Motor neuron (in vitro differentiated cells): ENCODE results near the gene SAP25. TPM values are rescaled to one million over a fixed set of nuclear protein-coding genes. Genes with fewer than 3 reads are reported as not detected.

ENCODE experiments used
- ATAC-seq, 8 experiments: fragments of 200-7000 bp; cut with Tn5 transposase; replicated peaks in 6 of 8; 2 replicates each; pipeline ENCODE4 v1.8.0; 2021; ENCODE audit warnings: mild to moderate bottlenecking in 8 of 8, moderate library complexity in 8 of 8
- H3K27ac ChIP-seq, 2 donors: fragments of 250-450 bp; sonication (Bioruptor Pico); 2 replicates each; pipeline ENCODE4 v1.9.0; 2021; ENCODE audit warnings: antibody characterized with exemption in 2 of 2, mild to moderate bottlenecking in 2 of 2, moderate library complexity in 1 of 2
- H3K4me1 ChIP-seq, 2 donors: fragments of 250-450 bp; sonication (Bioruptor Pico); replicated peaks in 1 of 2; 2 replicates each; pipeline ENCODE4 v1.6.1; 2021; ENCODE audit warnings: antibody characterized with exemption in 2 of 2, mild to moderate bottlenecking in 2 of 2, moderate library complexity in 1 of 2
- H3K4me3 ChIP-seq, 5 donors: fragments of 250-450 bp; sonication (Bioruptor Pico); 2 replicates each; pipeline ENCODE4 v1.9.0; 2021; ENCODE audit warnings: antibody characterized with exemption in 5 of 5, mild to moderate bottlenecking in 5 of 5, moderate library complexity in 4 of 5
- WGBS, 10 experiments: fragments of 450-650 bp; shearing (Covaris generic); methylation state at CpG; one replicate each; pipeline ENCODE4 v1.0.0; 2022; 5-methylcytosine and 5-hydroxymethylcytosine counted together
- in situ Hi-C, 9 experiments: fragments of 400-800 bp; cut with MboI; loops; one replicate each; pipeline ENCODE4 v1.15.0; 2021; ENCODE audit warnings: low sequenced_read_pairs in 9 of 9, low pct_unique_long_range_greater_than_20kb in 2 of 9; ENCODE audit not compliant: unreplicated experiment in 9 of 9
- total RNA-seq, 8 experiments: library from RNA; unstranded; fragments of 300-600 nt; gene quantifications; 2 replicates each; pipeline versions ENCODE4 v1.2.3 to v1.2.4, GENCODE V29; 2022

The SAP25 gene
- total RNA-seq, 8 experiments from 2014 or later: 0.43 to 2.8 (median 1.0) TPM; not detected in 1

- Histone ChIP-seq H3K27ac (no peak overlapping the region), H3K4me1 (peaks cover 5 to 10% of the 10 kb centered on the region in 2 donors), H3K4me3 (no peak overlapping the region)
- in situ Hi-C loops: no loop called here
- ATAC-seq: no peak
- 92 to 93% methylated on average over 2 to 5 of the region's 14 CpGs; no CpG with 5 or more reads in 8 of the 10 experiments for WGBS, 10 experiments
Observed at GRCh38 chr7:100577507-100577906, 3.8 kb upstream of the SAP25 start.

GRCh38 chr7:100577103-100577502 is 3.4 kb upstream of the SAP25 start:
- Histone ChIP-seq H3K4me3 (no peak overlapping the region), H3K4me1 (peaks cover 9 to 14% of the 10 kb centered on the region in 2 donors), H3K27ac (no peak overlapping the region)
- no peak for ATAC-seq
- 90 to 100% methylated on average over 2 of the region's 24 CpGs; no CpG with 5 or more reads in 8 of the 10 experiments for WGBS, 10 experiments
- in situ Hi-C loops: no loop called here

- no peak for ATAC-seq
- Histone ChIP-seq H3K27ac (no peak overlapping the region), H3K4me3 (no peak overlapping the region), H3K4me1 (peaks cover 15 to 20% of the 10 kb centered on the region in 2 donors)
- in situ Hi-C loops: no loop called here
- WGBS, 10 experiments: 80 to 100% (median 91%) methylated on average over 1 to 6 of the region's 13 CpGs; no CpG with 5 or more reads in 5 of the 10 experiments
Observed at GRCh38 chr7:100576384-100576993, 2.8 kb upstream of the SAP25 start.

- no peak for ATAC-seq
- in situ Hi-C loops: no loop called here
- no peak overlapping the region for H3K27ac ChIP-seq
- WGBS, 10 experiments: 100% methylated on average over 1 of the region's 17 CpGs; no CpG with 5 or more reads in 9 of the 10 experiments
- H3K4me1 ChIP-seq: peaks cover 19 to 26% of the 10 kb centered on the region in 2 donors
- H3K4me3 ChIP-seq: no peak overlapping the region
Observed at GRCh38 chr7:100575746-100576383, 2.2 kb upstream of the SAP25 start.

- ATAC-seq: peak in 6 of 8 experiments; percentile 7 to 55 (median 44)
- peak overlapping the region in 1 of 2 donors; percentile 39 for H3K27ac ChIP-seq
Observed at GRCh38 chr7:100575206-100575631, 1.5 kb upstream of the SAP25 start.

GRCh38 chr7:100574362-100575205 is 884 bp upstream of the SAP25 start:
- Histone ChIP-seq H3K4me1 (peaks cover 29 to 37% of the 10 kb centered on the region in 2 donors), H3K27ac (peak overlapping the region in 1 of 2 donors; percentile 39), H3K4me3 (no peak overlapping the region)
- ATAC-seq: no peak
- in situ Hi-C loops: loop anchor here in 4 of 9 experiments (25.0 kb wide), 1 partner anchor 112 kb away; the partner anchor contains the start of gene SPACDR (in 4 of the 4)
- WGBS, 10 experiments: 93 to 96% methylated on average over 5 to 9 of the region's 44 CpGs; no CpG with 5 or more reads in 8 of the 10 experiments

More at GRCh38 chr7:100575206-100575631, 1.5 kb upstream of the SAP25 start:
- Histone ChIP-seq H3K4me3 (no peak overlapping the region), H3K4me1 (peaks cover 23 to 31% of the 10 kb centered on the region in 2 donors)
- in situ Hi-C loops: no loop called here
- no CpG with 5 or more reads among the region's 14 CpGs for WGBS, 10 experiments

GRCh38 chr7:100572949-100573675 is 588 bp downstream of the SAP25 start:
- in situ Hi-C loops: loop anchor here in 4 of 9 experiments (25.0 kb wide), 1 partner anchor 111 kb away; the partner anchor contains the start of gene SPACDR (in 4 of the 4)
- H3K27ac ChIP-seq: no peak overlapping the region
- ATAC-seq: no peak
- peaks cover 44 to 51% of the 10 kb centered on the region in 2 donors for H3K4me1 ChIP-seq
- no peak overlapping the region for H3K4me3 ChIP-seq
- WGBS, 10 experiments: 100% methylated on average over 2 of the region's 30 CpGs; no CpG with 5 or more reads in 9 of the 10 experiments

- Histone ChIP-seq H3K27ac (no peak overlapping the region), H3K4me3 (no peak overlapping the region), H3K4me1 (peaks cover 51 to 58% of the 10 kb centered on the region in 2 donors)
- ATAC-seq: no peak
- 84% methylated on average over 3 of the region's 20 CpGs; no CpG with 5 or more reads in 9 of the 10 experiments for WGBS, 10 experiments
- in situ Hi-C loops: loop anchor here in 4 of 9 experiments (25.0 kb wide), 1 partner anchor 110 kb away; the partner anchor contains the start of gene SPACDR (in 4 of the 4)
Observed at GRCh38 chr7:100572281-100572948, 1.3 kb downstream of the SAP25 start.

GRCh38 chr7:100571829-100572116 is 1.9 kb downstream of the SAP25 start:
- Histone ChIP-seq H3K27ac (no peak overlapping the region), H3K4me3 (no peak overlapping the region), H3K4me1 (peaks cover 57 to 65% of the 10 kb centered on the region in 2 donors)
- ATAC-seq: no peak
- 100% methylated on average over 1 of the region's 2 CpGs; no CpG with 5 or more reads in 9 of the 10 experiments for WGBS, 10 experiments
- in situ Hi-C loops: loop anchor here in 4 of 9 experiments (25.0 kb wide), 1 partner anchor 109 kb away; the partner anchor contains the start of gene SPACDR (in 4 of the 4)

- in situ Hi-C loops: loop anchor here in 4 of 9 experiments (25.0 kb wide), 1 partner anchor 109 kb away; the partner anchor contains the start of gene SPACDR (in 4 of the 4)
- ATAC-seq: peak in 5 of 8 experiments; percentile 4 to 20 (median 14)
- Histone ChIP-seq H3K4me3 (no peak overlapping the region), H3K27ac (no peak overlapping the region), H3K4me1 (peaks cover 63 to 70% of the 10 kb centered on the region in 2 donors)
- WGBS, 10 experiments: 0 to 90% (median 71%) methylated on average over 1 to 9 of the region's 26 CpGs; no CpG with 5 or more reads in 5 of the 10 experiments
Observed at GRCh38 chr7:100570954-100571828, 2.5 kb downstream of the SAP25 start.
